Measurements from ENCODE around the gene MBNL3.
"Not testable (repeated sequence)": the region's sequence is repeated elsewhere in the genome, so short reads cannot be mapped to it uniquely, and the experiment has no call there.

The MBNL3 gene

GRCh38 chrX:132369617-132370326, 119.1 kb downstream of the MBNL3 start:
- DNase-seq (ENCODE audit: low read depth in 3 of 3) = no peak

- no peak for DNase-seq (ENCODE audit: low read depth in 3 of 3)
Measured at GRCh38 chrX:132367984-132368383, 120.9 kb downstream of the MBNL3 start.

GRCh38 chrX:132367314-132367713, 121.5 kb downstream of the MBNL3 start:
- no peak for DNase-seq (ENCODE audit: low read depth in 3 of 3)

GRCh38 chrX:132365490-132365889, 123.3 kb downstream of the MBNL3 start:
- no peak for DNase-seq (ENCODE audit: low read depth in 3 of 3)

GRCh38 chrX:132364313-132364712, 124.5 kb downstream of the MBNL3 start:
- no peak for DNase-seq (ENCODE audit: low read depth in 3 of 3)

GRCh38 chrX:132353430-132353829, 135.4 kb downstream of the MBNL3 start:
- DNase-seq (ENCODE audit: low read depth in 3 of 3) = no peak

- DNase-seq (ENCODE audit: low read depth in 3 of 3) = no peak
Measured at GRCh38 chrX:132336172-132336571, 152.7 kb downstream of the MBNL3 start.

- DNase-seq (ENCODE audit: low read depth in 3 of 3) = no peak
Measured at GRCh38 chrX:132333351-132333750, 155.5 kb downstream of the MBNL3 start.

GRCh38 chrX:132331532-132331931, 157.3 kb downstream of the MBNL3 start:
- DNase-seq (ENCODE audit: low read depth in 3 of 3) = no peak

- no peak for DNase-seq (ENCODE audit: low read depth in 3 of 3)
Measured at GRCh38 chrX:132331000-132331399, 157.8 kb downstream of the MBNL3 start.

GRCh38 chrX:132330156-132330729, 158.6 kb downstream of the MBNL3 start:
- no peak for DNase-seq (ENCODE audit: low read depth in 3 of 3)

- not testable (repeated sequence) for DNase-seq (ENCODE audit: low read depth in 3 of 3)
Measured at GRCh38 chrX:132326960-132327359, 161.9 kb downstream of the MBNL3 start.

Measured in stimulated activated CD4-positive, alpha-beta T cell treated with anti-CD3 and anti-CD28 coated beads, TNF-alpha, amount 100 ng/mL, for 48 hours (primary cell).